K562 (cell line): ENCODE data around the gene B3GALNT1. TPM values are rescaled to one million over a fixed set of nuclear protein-coding genes. Genes with fewer than 3 reads are reported as not detected.
A peak's percentile ranks its signal among the peaks of the same experiment; 100 is the strongest.

Experiments
- ATAC-seq: fragments of 200-7000 bp; cut with Tn5 transposase; 3 replicates; pipeline ENCODE4 v1.9.1; 2020; ENCODE audit warnings: moderate library complexity
- BruUV-seq: library from RNA; stranded (reverse); fragments of 400-500 nt; replicated peaks from 2 replicates; lab custom pipeline; 2021; lab: Mats Ljungman, UMichigan
- CTCF ChIA-PET: fragments of 300-600 bp; formaldehyde crosslinking; extraction: SDS; loops from one replicate; lab custom pipeline; 2021; ENCODE audit warnings: low intra/inter-chr PET ratio; lab: Yijun Ruan, JAX
- POLR2A ChIA-PET: fragments of 300-600, 350-650 bp; sonication (Branson Sonifier 250); formaldehyde crosslinking; extraction: SDS; loops from one replicate; lab custom pipeline; 2021; ENCODE audit warnings: antibody characterized with exemption, inconsistent platforms; lab: Yijun Ruan, JAX
- DNase-seq, 4 experiments: peaks; one replicate each; pipeline versions ENCODE4 v3.0.0 to v3.0.0-alpha.2; 2011 to 2018; ENCODE audit warnings: low spot score in 3 of 4, mixed read lengths in 3 of 4; ENCODE audit errors: extremely low read depth in 1 of 4
- FAIRE-seq: peaks from 2 replicates; lab custom pipeline; 2011; peaks lifted over from hg19 to GRCh38; lab: Jason Lieb, UNC
- H2AFZ ChIP-seq: 2 replicates; pipeline ENCODE4 v1.6.0; 2011; ENCODE audit warnings: low read depth, low read length, control low read depth, inconsistent platforms
- H3K27ac ChIP-seq: fragments of 200-600 bp; 3 replicates; pipeline ENCODE4 v1.8.0; 2011; ENCODE audit warnings: low read depth, mild to moderate bottlenecking, control low read depth, inconsistent platforms, low read length, moderate library complexity, mixed read lengths; ENCODE audit errors: extremely low read depth
- H3K27me3 ChIP-seq, 2 experiments: fragments of 300-600 bp in 1 of 2; 2 replicates in 1 of 2; 3 replicates in 1 of 2; pipeline versions ENCODE4 v1.6.0 to v1.8.0; 2011; ENCODE audit warnings: inconsistent platforms in 2 of 2, low read length in 2 of 2, mild to moderate bottlenecking in 1 of 2, mixed read lengths in 1 of 2, moderate library complexity in 1 of 2; ENCODE audit not compliant: control insufficient read depth in 2 of 2, insufficient read depth in 2 of 2
- H3K36me3 ChIP-seq: fragments of 300-600 bp; 3 replicates; pipeline ENCODE4 v1.8.0; 2011; ENCODE audit warnings: mild to moderate bottlenecking, low read length, inconsistent platforms; ENCODE audit not compliant: control insufficient read depth, insufficient read depth
- H3K4me1 ChIP-seq, 2 experiments: fragments of 200-600 bp in 1 of 2; replicated peaks in 1 of 2; 2 replicates in 1 of 2; 3 replicates in 1 of 2; pipeline versions ENCODE4 v1.5.1 to v1.8.0; 2011; ENCODE audit warnings: inconsistent platforms in 2 of 2, low read length in 2 of 2, mild to moderate bottlenecking in 1 of 2, mixed read lengths in 1 of 2, moderate library complexity in 1 of 2; ENCODE audit not compliant: control insufficient read depth in 2 of 2, insufficient read depth in 2 of 2
- H3K4me2 ChIP-seq: 2 replicates; pipeline ENCODE4 v1.6.1; 2011; ENCODE audit warnings: low read length, control low read depth, inconsistent platforms, mixed read lengths; ENCODE audit not compliant: insufficient read depth
- H3K4me3 ChIP-seq: fragments of 200-600 bp; sonication (generic), shearing (Covaris generic); 2 replicates; pipeline ENCODE4 v1.5.1; 2016; ENCODE audit warnings: control low read depth, inconsistent platforms
- H3K79me2 ChIP-seq: fragments of 200-600 bp; 3 replicates; pipeline ENCODE4 v1.8.0; 2011; ENCODE audit warnings: low read length, inconsistent platforms; ENCODE audit not compliant: control insufficient read depth, insufficient read depth
- H3K9ac ChIP-seq, 2 experiments: 2 replicates each; pipeline versions ENCODE4 v1.6.0 to v1.6.1; 2011; ENCODE audit warnings: low read depth in 2 of 2, low read length in 2 of 2, control low read depth in 1 of 2, inconsistent platforms in 1 of 2, mild to moderate bottlenecking in 1 of 2, mixed read lengths in 1 of 2; ENCODE audit not compliant: insufficient read depth in 1 of 2
- H3K9me1 ChIP-seq: one replicate; pipeline ENCODE4 v1.6.0; 2011; ENCODE audit warnings: inconsistent platforms, mild to moderate bottlenecking, low read length, moderate library complexity; ENCODE audit not compliant: control insufficient read depth, insufficient read depth
- H3K9me3 ChIP-seq: replicated peaks from 2 replicates; pipeline ENCODE4 v1.5.1; 2011; ENCODE audit warnings: low read depth, low read length, inconsistent platforms; ENCODE audit not compliant: control insufficient read depth, insufficient read depth
- H4K20me1 ChIP-seq: replicated peaks from 2 replicates; pipeline ENCODE4 v1.6.1; 2011; ENCODE audit warnings: low read length, inconsistent platforms, mixed read lengths; ENCODE audit not compliant: control insufficient read depth, insufficient read depth
- CEBPG ChIP-seq, 3 experiments: fragments of 200-800 bp in 1 of 3; sonication (Bioruptor generic) in 1 of 3; sonication (generic) in 1 of 3; formaldehyde crosslinking in 1 of 3; IDR thresholded peaks in 2 of 3; conservative IDR thresholded peaks in 1 of 3; 2 replicates each; pipeline versions ENCODE4 v1.6.1 to v1.8.0; 2016 to 2022; ENCODE audit warnings: missing compliant biosample characterization in 2 of 3, missing genetic modification characterization in 2 of 3, mild to moderate bottlenecking in 1 of 3, missing genetic modification reagents in 1 of 3
- FOXJ2 ChIP-seq: fragments of 200-800 bp; sonication (Bioruptor generic); IDR thresholded peaks from 2 replicates; pipeline ENCODE4 v1.6.1; 2016; ENCODE audit warnings: missing genetic modification characterization, missing compliant biosample characterization
- FOXP1 ChIP-seq: sonication (generic); formaldehyde crosslinking; IDR thresholded peaks from 2 replicates; pipeline ENCODE4 v1.8.0; 2022; ENCODE audit warnings: mild to moderate bottlenecking, missing genetic modification reagents
- MIER1 ChIP-seq: fragments of 450-650 bp; IDR thresholded peaks from 2 replicates; pipeline ENCODE4 v1.6.1; 2016; ENCODE audit warnings: antibody characterized with exemption, mild to moderate bottlenecking, low read depth
- NFIC ChIP-seq: fragments of 450-650 bp; IDR thresholded peaks from 2 replicates; pipeline ENCODE4 v1.6.1; 2017; ENCODE audit warnings: mild to moderate bottlenecking, inconsistent platforms
- NR0B1 ChIP-seq: fragments of 450-650 bp; IDR thresholded peaks from one replicate; pipeline ENCODE4 v1.6.1; 2018; ENCODE audit warnings: mild to moderate bottlenecking, moderate library complexity; ENCODE audit not compliant: partially characterized antibody
- PYGO2 ChIP-seq: fragments of 450-650 bp; IDR thresholded peaks from 2 replicates; pipeline ENCODE4 v1.6.1; 2016; ENCODE audit warnings: mild to moderate bottlenecking, missing genetic modification characterization, moderate library complexity, missing compliant biosample characterization
- RB1 ChIP-seq: fragments of 450-650 bp; IDR thresholded peaks from 2 replicates; pipeline ENCODE4 v1.6.1; 2017; ENCODE audit warnings: low read depth, mild to moderate bottlenecking
- RBFOX2 ChIP-seq: fragments of 200-400 bp; formaldehyde crosslinking; IDR thresholded peaks from 2 replicates; pipeline ENCODE4 v1.6.1; 2017; ENCODE audit warnings: low read depth, mild to moderate bottlenecking, low read length, moderate library complexity
- STAT5B ChIP-seq: fragments of 250-450 bp; sonication (Bioruptor Pico); IDR thresholded peaks from 2 replicates; pipeline ENCODE4 v1.8.0; 2021; ENCODE audit warnings: mild to moderate bottlenecking, inconsistent platforms
- WGBS: fragments of 100-300 bp; shearing (Covaris generic); methylation state at CpG from one replicate; pipeline ENCODE4 v1.1.6; 2016; ENCODE audit warnings: low coverage, mixed read lengths; ENCODE audit not compliant: insufficient coverage; ENCODE audit errors: missing lambda C conversion rate; 5-methylcytosine and 5-hydroxymethylcytosine counted together
- in situ Hi-C: fragments of 300-500 bp; cut with MboI; formaldehyde crosslinking; loops from 4 replicates; pipeline ENCODE4 v1.15.0; 2018; ENCODE audit warnings: inconsistent platforms, mixed read lengths
- intact Hi-C: fragments of 100-400 bp; cut with micrococcal nuclease; formaldehyde crosslinking; loops from 2 replicates; pipeline ENCODE4 v1.14.2; 2022
- polyA plus RNA-seq, 8 experiments: library from polyadenylated mRNA; depleted of rRNA in 4 of 8; stranded (reverse) in 5 of 8; unstranded in 3 of 8; fragments of >200 nt; fragmentation: Nextera tagmentation in 2 of 8; fragmentation: Illumina TruSeq in 1 of 8; extraction: Ambion mirVana in 2 of 8; extraction: Trizol in 1 of 8; gene quantifications; 2 replicates each; pipeline versions ENCODE4 v1.2.1 to v1.2.3, GENCODE V29; 2011 to 2014; ENCODE audit warnings: inconsistent platforms in 1 of 8, missing spikeins in 1 of 8
- total RNA-seq, 7 experiments: library from RNA; depleted of rRNA in 6 of 7; stranded (reverse); fragments of >200 nt in 6 of 7; fragmentation: Illumina TruSeq in 2 of 7; extraction: Trizol in 2 of 7; gene quantifications; 2 replicates each; pipeline versions ENCODE4 v1.2.1 to v1.2.3, GENCODE V29; 2011 to 2021; ENCODE audit warnings: low replicate concordance in 1 of 7

The B3GALNT1 gene
- total and polyA plus RNA-seq, 9 of the 15 experiments (the other 6 are each of a cell fraction or from before 2014, with no cell fraction given): 0.53 to 2.0 (median 1.2) TPM

DNA sequence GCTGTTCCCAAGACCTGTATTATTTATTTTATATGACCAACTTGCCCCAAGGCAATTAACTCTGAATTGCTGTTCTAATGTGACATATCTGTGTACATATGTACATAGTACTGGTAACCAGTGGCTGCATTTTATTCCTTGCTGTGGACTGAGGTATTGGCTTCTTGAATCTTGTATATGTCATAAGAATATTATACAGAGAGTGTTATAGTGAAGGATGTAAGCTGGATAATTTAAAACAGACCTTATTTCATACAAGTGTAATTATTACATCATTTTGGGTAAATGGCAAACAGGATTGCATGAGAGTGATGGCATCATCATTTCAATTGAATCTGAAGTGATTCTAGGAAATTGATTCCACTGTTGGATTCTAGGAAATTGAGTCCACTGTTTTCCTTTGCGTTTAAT is 32.9 kb downstream of the B3GALNT1 start (continued):
- TF ChIP-seq STAT5B (CRISPR knock-in tag) (no peak), RBFOX2 (no peak), CEBPG (CRISPR knock-in tag; IDR thresholded peaks at IDR 0.05) (no peak), CEBPG (tag; conservative IDR thresholded peaks at IDR 0.05 in 1 of 2, IDR thresholded peaks at IDR 0.05 in 1 of 2) (peak; percentile 47 to 80; a peak in 3 of 4 replicates)

GRCh38 chr3:161070980-161071663 is 34.0 kb downstream of the B3GALNT1 start:
- Histone ChIP-seq H3K9ac (no peak overlapping the region), H3K4me1 (no peaks in the 10 kb centered on the region; a peak in 2 of 5 replicates), H3K36me3 (no peaks in the 10 kb centered on the region), H3K4me3 (no peak overlapping the region), H3K4me2 (no peak overlapping the region), H4K20me1 (no peaks in the 10 kb centered on the region), H3K9me3 (no peaks in the 10 kb centered on the region), H2AFZ (no peak overlapping the region), H3K27me3 (no peaks in the 10 kb centered on the region), H3K9me1 (no peaks in the 10 kb centered on the region), H3K27ac (no peak overlapping the region), H3K79me2 (no peaks in the 10 kb centered on the region)
- no peak for TF ChIP-seq MIER1
- no peak for TF ChIP-seq PYGO2 (tag)
- no peak for TF ChIP-seq NR0B1
- TF ChIP-seq NFIC: no peak
- no peak for TF ChIP-seq RB1
- TF ChIP-seq FOXJ2 (tag): no peak
- TF ChIP-seq FOXP1 (CRISPR knock-in tag): no peak
- intact Hi-C loops (no loop called here), in situ Hi-C loops (no loop called here)
- no TSS peak for BruUV-seq
- FAIRE-seq: no peak
- DNase-seq: no peak
- ChIA-PET CTCF (no interaction called here), POLR2A (no interaction called here)
- ATAC-seq: no peak
- 14% methylated on average over 6 of the region's 6 CpGs for WGBS
